HepG2 (cell line): ENCODE measurements around the gene PTPRD. TPM values are rescaled to one million over a fixed set of nuclear protein-coding genes. Genes with fewer than 3 reads are reported as not detected.

Source experiments
- ATAC-seq: fragments of 200-7000 bp; cut with Tn5 transposase; 3 replicates; pipeline ENCODE4 v1.9.1; 2020; ENCODE audit warnings: mild to moderate bottlenecking, moderate library complexity
- BruUV-seq: library from RNA; stranded (reverse); fragments of 400-500 nt; replicated peaks from 2 replicates; lab custom pipeline; 2021; lab: Mats Ljungman, UMichigan
- CTCF ChIA-PET: fragments of 300-600 bp; formaldehyde crosslinking; extraction: SDS; loops from one replicate; lab custom pipeline; 2021; ENCODE audit warnings: low total read pairs, inconsistent platforms, low intra/inter-chr PET ratio; lab: Yijun Ruan, JAX
- POLR2A ChIA-PET: fragments of 350-600 bp; sonication (Branson Sonifier 250); formaldehyde crosslinking; loops from one replicate; lab custom pipeline; 2020; ENCODE audit warnings: antibody characterized with exemption, inconsistent platforms; lab: Yijun Ruan, JAX
- DNase-seq: peaks from one replicate; pipeline ENCODE4 v3.0.0-alpha.2; 2015; ENCODE audit warnings: low spot score
- FAIRE-seq: peaks from 3 replicates; lab custom pipeline; 2011; peaks lifted over from hg19 to GRCh38; lab: Jason Lieb, UNC
- H2AFZ ChIP-seq: one replicate; pipeline ENCODE4 v1.6.1; 2011; ENCODE audit warnings: low read length, inconsistent platforms
- H3K27ac ChIP-seq: fragments of 300-600 bp; 3 replicates; pipeline ENCODE4 v1.8.0; 2011; ENCODE audit warnings: mixed run types, mild to moderate bottlenecking, mixed read lengths, low read length, inconsistent platforms; ENCODE audit not compliant: insufficient read depth; ENCODE audit errors: extremely low read length
- H3K27me3 ChIP-seq, 2 experiments: fragments of 200-600 bp in 1 of 2; 2 replicates in 1 of 2; 3 replicates in 1 of 2; pipeline versions ENCODE4 v1.6.0 to v1.8.0; 2011; ENCODE audit warnings: low read length in 2 of 2, mild to moderate bottlenecking in 2 of 2, moderate library complexity in 2 of 2, inconsistent platforms in 1 of 2; ENCODE audit not compliant: insufficient read depth in 2 of 2, control insufficient read depth in 1 of 2
- H3K36me3 ChIP-seq, 2 experiments: fragments of 200-600 bp in 1 of 2; replicated peaks in 1 of 2; 2 replicates in 1 of 2; 3 replicates in 1 of 2; pipeline versions ENCODE4 v1.5.1 to v1.8.0; 2011; ENCODE audit warnings: low read length in 2 of 2, inconsistent platforms in 1 of 2; ENCODE audit not compliant: insufficient read depth in 2 of 2, control insufficient read depth in 1 of 2
- H3K4me1 ChIP-seq: 2 replicates; pipeline ENCODE4 v1.5.1; 2012; ENCODE audit warnings: low read length, inconsistent platforms; ENCODE audit not compliant: insufficient read depth
- H3K4me2 ChIP-seq: 2 replicates; pipeline ENCODE4 v1.6.0; 2011; ENCODE audit warnings: low read depth, low read length, inconsistent platforms
- H3K4me3 ChIP-seq, 3 experiments: fragments of 200-600 bp in 1 of 3; sonication (generic), shearing (Covaris generic) in 1 of 3; replicated peaks in 1 of 3; 2 replicates each; pipeline ENCODE4 v1.5.1; 2011 to 2016; ENCODE audit warnings: low read length in 3 of 3, inconsistent platforms in 2 of 3, low read depth in 2 of 3, mild to moderate bottlenecking in 2 of 3, control low read depth in 1 of 3, mixed read lengths in 1 of 3; ENCODE audit not compliant: insufficient read depth in 1 of 3
- H3K79me2 ChIP-seq: one replicate; pipeline ENCODE4 v1.6.1; 2011; ENCODE audit warnings: low read length, inconsistent platforms; ENCODE audit not compliant: insufficient read depth
- H3K9ac ChIP-seq: 2 replicates; pipeline ENCODE4 v1.6.0; 2011; ENCODE audit warnings: mild to moderate bottlenecking, low read depth, low read length, inconsistent platforms; ENCODE audit not compliant: insufficient read depth
- H3K9me3 ChIP-seq: 2 replicates; pipeline ENCODE4 v1.5.1; 2012; ENCODE audit warnings: mild to moderate bottlenecking, low read length
- H4K20me1 ChIP-seq: 2 replicates; pipeline ENCODE4 v1.6.0; 2011; ENCODE audit warnings: inconsistent platforms, mild to moderate bottlenecking, low read length, moderate library complexity; ENCODE audit not compliant: insufficient read depth
- ATM ChIP-seq: fragments of 450-650 bp; IDR thresholded peaks from 2 replicates; pipeline ENCODE4 v1.7.1; 2017; ENCODE audit warnings: mild to moderate bottlenecking, borderline replicate concordance
- CHCHD3 ChIP-seq: sonication (generic); formaldehyde crosslinking; IDR thresholded peaks from 2 replicates; pipeline ENCODE4 v1.8.0; 2022; ENCODE audit warnings: mild to moderate bottlenecking, missing genetic modification reagents, moderate library complexity
- FOSL1 ChIP-seq: sonication (generic); formaldehyde crosslinking; IDR thresholded peaks from 2 replicates; pipeline ENCODE4 v1.9.0; 2021; ENCODE audit warnings: missing genetic modification reagents, borderline replicate concordance
- FOXO1 ChIP-seq: sonication (generic); formaldehyde crosslinking; IDR thresholded peaks from 2 replicates; pipeline ENCODE4 v1.4.0; 2020; ENCODE audit warnings: missing genetic modification reagents
- HNRNPH1 ChIP-seq: fragments of 200-400 bp; formaldehyde crosslinking; optimal IDR thresholded peaks from 2 replicates; pipeline ENCODE3; 2017; ENCODE audit warnings: mild to moderate bottlenecking, low read depth, low read length
- RBAK ChIP-seq: sonication (generic); formaldehyde crosslinking; IDR thresholded peaks from 2 replicates; pipeline ENCODE4 v1.5.1; 2020; ENCODE audit warnings: mild to moderate bottlenecking, missing genetic modification reagents
- SATB2 ChIP-seq: sonication (generic); formaldehyde crosslinking; IDR thresholded peaks from 2 replicates; pipeline ENCODE4 v1.5.0; 2020; ENCODE audit warnings: missing genetic modification reagents
- ZEB1 ChIP-seq: IDR thresholded peaks from 2 replicates; pipeline ENCODE4 v1.6.1; 2012; ENCODE audit warnings: mild to moderate bottlenecking, low read depth, inconsistent platforms; ENCODE audit not compliant: insufficient replicate concordance
- ZNF207 ChIP-seq: fragments of 450-650 bp; IDR thresholded peaks from 2 replicates; pipeline ENCODE4 v1.6.1; 2016; ENCODE audit warnings: antibody characterized with exemption, borderline replicate concordance
- ZNF709 ChIP-seq: sonication (generic); formaldehyde crosslinking; IDR thresholded peaks from 2 replicates; pipeline ENCODE4 v1.5.0; 2020; ENCODE audit warnings: mild to moderate bottlenecking, missing genetic modification reagents
- ZNF761 ChIP-seq: sonication (generic); formaldehyde crosslinking; conservative IDR thresholded peaks from 2 replicates; pipeline ENCODE4 v1.4.0; 2020; ENCODE audit warnings: mild to moderate bottlenecking, missing genetic modification reagents
- ZNF83 ChIP-seq: sonication (generic); formaldehyde crosslinking; IDR thresholded peaks from 2 replicates; pipeline ENCODE4 v1.4.0; 2020; ENCODE audit warnings: missing genetic modification reagents, mild to moderate bottlenecking, borderline replicate concordance
- WGBS: methylation state at CpG from one replicate; pipeline ENCODE4 v1.1.6; 2017; ENCODE audit warnings: low lambda C conversion rate; 5-methylcytosine and 5-hydroxymethylcytosine counted together
- in situ Hi-C: cut with HindIII; loops from 2 replicates; pipeline ENCODE4 v1.10.0; 2017; ENCODE audit warnings: low pct_unique_long_range_greater_than_20kb; ENCODE audit not compliant: extremely low pct_ligation_motif_present
- intact Hi-C: fragments of 100-400 bp; cut with micrococcal nuclease; formaldehyde crosslinking; loops from one replicate; pipeline ENCODE4 v1.10.0; 2022; ENCODE audit not compliant: unreplicated experiment
- polyA plus RNA-seq, 8 experiments: library from polyadenylated mRNA; depleted of rRNA in 3 of 8; stranded (reverse) in 7 of 8; unstranded in 1 of 8; fragments of >200 nt; fragmentation: Illumina TruSeq in 4 of 8; extraction: Trizol in 4 of 8; gene quantifications; 2 replicates each; pipeline versions ENCODE4 v1.2.1 to v1.2.3, GENCODE V29; 2011 to 2016; ENCODE audit warnings: low read depth in 4 of 8, missing spikeins in 1 of 8, mixed read lengths in 1 of 8; ENCODE audit not compliant: insufficient read depth in 1 of 8
- total RNA-seq, 5 experiments: library from RNA; depleted of rRNA; stranded (reverse); fragments of >200 nt; fragmentation: Illumina TruSeq; extraction: Trizol; gene quantifications; 2 replicates each; pipeline ENCODE4 v1.2.3, GENCODE V29; 2016; ENCODE audit warnings: low read depth in 1 of 5
- TF ChIP-seq, protein P1 (sequence below): sonication (generic); formaldehyde crosslinking; IDR thresholded peaks from 2 replicates; pipeline ENCODE4 v1.4.0; 2020; ENCODE audit warnings: mild to moderate bottlenecking, missing genetic modification reagents
- TF ChIP-seq, protein P2 (sequence below): sonication (generic); formaldehyde crosslinking; IDR thresholded peaks from 2 replicates; pipeline ENCODE4 v1.4.0; 2020; ENCODE audit warnings: mild to moderate bottlenecking, missing genetic modification reagents

Gene PTPRD
- total and polyA plus RNA-seq, 2 of the 13 experiments (the other 11 are each of a cell fraction or from before 2014, with no cell fraction given): 0.05 TPM; not detected in 1

DNA sequence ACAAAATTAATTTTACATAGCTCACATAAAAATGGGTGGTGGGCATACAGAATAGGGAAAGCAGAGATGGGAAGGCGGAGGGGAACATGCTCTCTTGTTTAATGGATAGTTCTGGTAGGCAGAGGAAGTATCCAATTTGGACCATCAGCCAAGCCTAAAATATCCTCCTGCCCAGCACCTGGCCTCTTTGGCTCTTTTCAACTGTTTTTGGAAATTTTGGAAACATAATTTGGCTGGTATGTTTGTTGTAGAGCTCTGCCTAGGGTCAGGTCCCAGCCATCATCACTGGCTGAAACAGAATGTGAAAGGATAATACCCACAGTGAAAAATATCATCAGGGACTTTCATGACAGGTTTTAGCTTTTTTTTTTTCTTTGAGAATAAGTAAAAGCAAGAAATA lies 2345.9 kb downstream of the PTPRD start:
- peaks cover 80% of the 10 kb centered on the region for H3K9me3 ChIP-seq
- in situ Hi-C loops (no loop called here), intact Hi-C loops (no loop called here)
- H3K27me3 ChIP-seq: no peaks in the 10 kb centered on the region
- 0% methylated on average over 1 of the region's 1 CpG for WGBS
- no TSS peak for BruUV-seq
- H4K20me1 ChIP-seq: no peaks in the 10 kb centered on the region
- ChIA-PET POLR2A (no interaction called here), CTCF (no interaction called here)
- H3K36me3 ChIP-seq: no peaks in the 10 kb centered on the region
- H3K9ac ChIP-seq: no peak overlapping the region
- H2AFZ ChIP-seq: no peak overlapping the region
- no peak for ATAC-seq
- no peaks in the 10 kb centered on the region for H3K79me2 ChIP-seq
- H3K27ac ChIP-seq: no peak overlapping the region
- H3K4me3 ChIP-seq: no peak overlapping the region
- H3K4me2 ChIP-seq: no peak overlapping the region
- no peak for DNase-seq
- peaks cover 17% of the 10 kb centered on the region; the same call in 1 of the 2 replicates for H3K4me1 ChIP-seq
- TF ChIP-seq ZNF709 (CRISPR knock-in tag) (no peak), FOSL1 (no peak), ZNF207 (no peak), RBAK (no peak), ATM (no peak), HNRNPH1 (no peak), ZEB1 (no peak), ZNF83 (CRISPR knock-in tag) (no peak)
- TF ChIP-seq, all 625 proteins: peak for 0
- no peak for FAIRE-seq

DNA sequence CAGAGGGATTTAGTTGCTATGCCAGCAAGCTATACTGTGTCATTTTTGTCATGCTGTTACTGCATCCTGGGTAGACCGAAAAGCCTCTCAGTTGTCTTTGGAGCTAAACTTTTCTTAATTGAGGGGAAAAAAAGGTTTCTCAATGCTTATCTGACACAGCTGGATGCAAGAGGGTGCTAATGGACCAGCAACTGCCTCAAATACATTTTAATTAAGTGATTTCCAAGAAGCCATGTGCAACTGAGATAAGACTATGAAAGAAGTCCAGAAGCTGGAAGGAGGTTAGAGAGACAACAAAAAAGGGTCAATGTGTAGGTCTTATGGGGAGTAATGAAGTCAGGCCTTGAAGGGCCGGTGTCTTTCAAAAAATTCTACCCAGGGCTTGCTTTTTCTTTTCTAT lies 2347.5 kb downstream of the PTPRD start:
- H3K79me2 ChIP-seq: no peaks in the 10 kb centered on the region
- ChIA-PET POLR2A (no interaction called here), CTCF (no interaction called here)
- no peak overlapping the region for H2AFZ ChIP-seq
- H3K27ac ChIP-seq: no peak overlapping the region
- no peaks in the 10 kb centered on the region for H3K36me3 ChIP-seq
- H3K27me3 ChIP-seq: no peaks in the 10 kb centered on the region
- in situ Hi-C loops: no loop called here
- H3K4me3 ChIP-seq: no peak overlapping the region
- 24% methylated on average over 2 of the region's 2 CpGs for WGBS
- H3K4me2 ChIP-seq: no peak overlapping the region
- no peaks in the 10 kb centered on the region for H4K20me1 ChIP-seq
- FAIRE-seq: no peak
- ATAC-seq: no peak
- H3K4me1 ChIP-seq: peaks cover 11% of the 10 kb centered on the region; the same call in 1 of the 2 replicates
- no peak for DNase-seq
- intact Hi-C loops: no loop called here
- BruUV-seq: no TSS peak
- no peak overlapping the region for H3K9ac ChIP-seq
- peaks cover 81% of the 10 kb centered on the region for H3K9me3 ChIP-seq
- TF ChIP-seq CHCHD3 (CRISPR knock-in tag): no peak
- TF ChIP-seq, protein P1, sequence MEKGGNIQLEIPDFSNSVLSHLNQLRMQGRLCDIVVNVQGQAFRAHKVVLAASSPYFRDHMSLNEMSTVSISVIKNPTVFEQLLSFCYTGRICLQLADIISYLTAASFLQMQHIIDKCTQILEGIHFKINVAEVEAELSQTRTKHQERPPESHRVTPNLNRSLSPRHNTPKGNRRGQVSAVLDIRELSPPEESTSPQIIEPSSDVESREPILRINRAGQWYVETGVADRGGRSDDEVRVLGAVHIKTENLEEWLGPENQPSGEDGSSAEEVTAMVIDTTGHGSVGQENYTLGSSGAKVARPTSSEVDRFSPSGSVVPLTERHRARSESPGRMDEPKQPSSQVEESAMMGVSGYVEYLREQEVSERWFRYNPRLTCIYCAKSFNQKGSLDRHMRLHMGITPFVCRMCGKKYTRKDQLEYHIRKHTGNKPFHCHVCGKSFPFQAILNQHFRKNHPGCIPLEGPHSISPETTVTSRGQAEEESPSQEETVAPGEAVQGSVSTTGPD: no peak
- TF ChIP-seq SATB2 (CRISPR knock-in tag): no peak
- no peak for TF ChIP-seq FOXO1 (CRISPR knock-in tag)
- TF ChIP-seq, protein P2, sequence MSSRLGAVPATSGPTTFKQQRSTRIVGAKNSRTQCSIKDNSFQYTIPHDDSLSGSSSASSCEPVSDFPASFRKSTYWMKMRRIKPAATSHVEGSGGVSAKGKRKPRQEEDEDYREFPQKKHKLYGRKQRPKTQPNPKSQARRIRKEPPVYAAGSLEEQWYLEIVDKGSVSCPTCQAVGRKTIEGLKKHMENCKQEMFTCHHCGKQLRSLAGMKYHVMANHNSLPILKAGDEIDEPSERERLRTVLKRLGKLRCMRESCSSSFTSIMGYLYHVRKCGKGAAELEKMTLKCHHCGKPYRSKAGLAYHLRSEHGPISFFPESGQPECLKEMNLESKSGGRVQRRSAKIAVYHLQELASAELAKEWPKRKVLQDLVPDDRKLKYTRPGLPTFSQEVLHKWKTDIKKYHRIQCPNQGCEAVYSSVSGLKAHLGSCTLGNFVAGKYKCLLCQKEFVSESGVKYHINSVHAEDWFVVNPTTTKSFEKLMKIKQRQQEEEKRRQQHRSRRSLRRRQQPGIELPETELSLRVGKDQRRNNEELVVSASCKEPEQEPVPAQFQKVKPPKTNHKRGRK: no peak
- TF ChIP-seq ZNF761 (CRISPR knock-in tag): no peak
